Vagina (tissue), 2 donors: ENCODE results near the gene TAF6.

Experiments used
- CTCF ChIP-seq, 3 experiments: fragments of 450-650 bp in 2 of 3; fragments of 200-600 bp in 1 of 3; sonication (generic) in 1 of 3; IDR thresholded peaks; one replicate each; pipeline ENCODE4 v1.5.1; 2017 to 2019; ENCODE audit warnings: antibody characterized with exemption in 3 of 3, mild to moderate bottlenecking in 2 of 3, moderate library complexity in 2 of 3
- POLR2A ChIP-seq, 2 donors: fragments of 450-650 bp; IDR thresholded peaks; one replicate each; pipeline ENCODE4 v1.6.1; 2017; ENCODE audit warnings: antibody characterized with exemption in 2 of 2, mild to moderate bottlenecking in 2 of 2, moderate library complexity in 2 of 2
- POLR2AphosphoS5 ChIP-seq, 2 donors: sonication (generic); formaldehyde crosslinking; IDR thresholded peaks; one replicate each; pipeline ENCODE4 v1.9.0; 2017; ENCODE audit warnings: antibody characterized with exemption in 2 of 2, mild to moderate bottlenecking in 2 of 2, low read depth in 1 of 2; ENCODE audit not compliant: insufficient read depth in 1 of 2

- no peak for TF ChIP-seq POLR2AphosphoS5 (IDR thresholded peaks at IDR 0.05; ENCODE audit: insufficient read depth in 1 of 2, low read depth in 1 of 2)
- no peak for TF ChIP-seq CTCF (IDR thresholded peaks at IDR 0.05)
- TF ChIP-seq POLR2A (IDR thresholded peaks at IDR 0.05), result no peak
These were observed 13.0 kb upstream of the TAF6 start for GRCh38 chr7:100132126-100132525.
